H1 (cell line): ENCODE measurements around the gene CD79A. TPM values are rescaled to one million over a fixed set of nuclear protein-coding genes. Genes with fewer than 3 reads are reported as not detected.

Source experiments
- KDM4A ChIP-seq: IDR thresholded peaks from one replicate; pipeline ENCODE4 v1.7.1; 2012; ENCODE audit warnings: low read depth, mild to moderate bottlenecking, moderate library complexity, low read length, inconsistent platforms; ENCODE audit not compliant: severe bottlenecking
- polyA plus RNA-seq, 7 experiments: library from polyadenylated mRNA; depleted of rRNA in 3 of 7; stranded (reverse) in 5 of 7; unstranded in 2 of 7; fragments of >200 nt in 5 of 7; fragments of 200-250 nt in 2 of 7; gene quantifications; 1 replicate in 5 of 7; 2 replicates in 1 of 7; 4 replicates in 1 of 7; pipeline versions ENCODE4 v1.2.1 to v1.2.3, GENCODE V29; 2011 to 2013; ENCODE audit warnings: missing spikeins in 2 of 7, mixed read lengths in 2 of 7
- total RNA-seq: library from RNA; stranded (reverse); fragmentation: NEBNext Ultra II Directional; extraction: Animal tissue kit (Norgen Biotek cat#: 25700); gene quantifications from 2 replicates; pipeline ENCODE4 v1.2.1, GENCODE V29; 2021

Gene CD79A
- total and polyA plus RNA-seq, 2 of the 8 experiments (the other 6 are each of a cell fraction or from before 2014, with no cell fraction given) = 0.54 to 0.77 TPM

DNA sequence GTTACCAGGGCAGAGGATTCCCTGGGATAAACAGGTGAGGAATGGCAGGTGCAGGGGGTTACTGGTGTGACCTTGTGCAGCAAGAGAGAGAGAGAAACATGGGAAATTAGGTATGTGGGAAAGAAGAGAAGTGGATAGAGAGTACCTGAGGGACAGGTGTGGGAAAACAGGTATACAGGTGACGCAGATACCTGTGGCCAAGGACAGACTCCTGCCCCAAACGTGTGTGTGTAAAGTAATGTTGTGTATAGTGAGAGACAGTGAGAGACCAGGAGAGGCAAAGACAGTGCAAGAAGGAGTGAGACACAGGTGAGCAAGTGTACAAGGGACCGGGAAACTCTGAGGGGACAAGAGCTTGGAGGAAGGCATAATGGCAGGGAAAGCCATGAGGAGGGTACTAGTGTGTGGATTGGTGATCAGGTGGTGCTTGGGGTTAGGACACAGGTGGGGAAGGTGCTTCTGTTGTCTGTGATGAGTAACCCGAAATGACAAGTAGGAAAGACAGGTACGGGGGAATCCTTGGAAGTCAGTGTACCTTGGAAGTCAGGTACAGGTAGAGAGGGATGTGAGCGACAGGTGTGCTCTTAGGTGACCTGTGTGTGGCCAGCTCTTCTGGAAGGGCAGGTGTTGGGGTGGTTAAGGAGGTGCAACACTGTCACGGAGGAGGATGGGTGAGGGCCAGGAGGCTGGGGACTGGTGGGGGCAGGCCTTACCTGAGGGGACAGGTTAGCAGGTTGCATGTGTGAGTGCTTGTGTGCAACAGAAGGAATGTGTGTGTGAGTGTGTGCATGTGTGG is 48.3 kb downstream of the CD79A start (continued):
- no peak for TF ChIP-seq KDM4A
